NCI-H128 (cell line): ENCODE data around the gene RINL.
"Not testable (repeated sequence)": the region's sequence is repeated elsewhere in the genome, so short reads cannot be mapped to it uniquely, and the experiment has no call there.

Experiments
- DNase-seq: peaks from one replicate; lab custom pipeline; 2025; ENCODE audit not compliant: unreplicated experiment; lab: John Stamatoyannopoulos, UW

RINL gene

GRCh38 chr19:38875656-38876395, 2.2 kb downstream of the RINL start:
- no peak for DNase-seq

DNA sequence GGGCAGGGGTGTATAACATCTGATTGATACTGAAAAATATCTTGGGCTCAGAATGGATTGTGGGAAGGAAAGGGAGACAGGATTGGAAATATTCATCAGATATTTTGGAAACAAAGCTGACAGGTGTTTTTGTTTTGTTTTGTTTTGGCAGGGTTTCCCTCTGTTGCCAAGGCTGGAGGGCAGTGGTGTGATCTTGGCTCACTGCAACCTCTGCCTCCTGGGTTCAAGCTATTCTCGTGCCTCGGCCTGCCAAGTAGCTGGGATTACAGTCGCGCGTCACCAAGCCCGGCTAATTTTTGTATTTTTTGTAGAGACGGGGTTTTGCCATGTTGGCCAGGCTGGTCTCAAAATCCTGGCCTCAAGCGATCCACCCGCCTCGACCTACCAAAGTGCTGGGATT, 4.7 kb downstream of the RINL start:
- not testable (repeated sequence) for DNase-seq

GRCh38 chr19:38870612-38871011, 7.5 kb downstream of the RINL start:
- DNase-seq: no peak

- no peak for DNase-seq
Measured at GRCh38 chr19:38869836-38870607, 8.1 kb downstream of the RINL start.

- DNase-seq: no peak
Measured at GRCh38 chr19:38869160-38869835, 8.8 kb downstream of the RINL start.

DNA sequence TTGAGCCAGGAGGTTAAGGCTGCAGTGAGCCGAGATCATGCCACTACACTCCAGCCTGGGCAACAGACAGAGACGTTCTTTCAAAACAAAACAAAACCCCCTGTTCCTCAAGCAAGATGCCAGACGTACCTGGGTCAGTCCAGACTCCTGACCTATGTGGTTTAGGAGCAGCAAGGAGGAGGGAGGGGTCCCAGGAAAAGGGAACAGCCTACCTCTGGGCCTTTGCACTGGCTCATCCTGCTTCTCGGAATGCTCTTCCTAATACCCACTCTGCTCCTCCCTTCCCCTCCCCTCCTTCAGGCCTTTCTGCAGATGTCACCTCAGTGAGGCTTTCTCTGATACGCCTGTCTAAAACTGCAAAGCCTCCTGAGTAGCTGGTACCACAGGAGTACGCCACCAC, 9.5 kb downstream of the RINL start:
- no peak for DNase-seq

- DNase-seq: no peak
Measured at GRCh38 chr19:38867171-38867780, 10.8 kb downstream of the RINL start.

DNA sequence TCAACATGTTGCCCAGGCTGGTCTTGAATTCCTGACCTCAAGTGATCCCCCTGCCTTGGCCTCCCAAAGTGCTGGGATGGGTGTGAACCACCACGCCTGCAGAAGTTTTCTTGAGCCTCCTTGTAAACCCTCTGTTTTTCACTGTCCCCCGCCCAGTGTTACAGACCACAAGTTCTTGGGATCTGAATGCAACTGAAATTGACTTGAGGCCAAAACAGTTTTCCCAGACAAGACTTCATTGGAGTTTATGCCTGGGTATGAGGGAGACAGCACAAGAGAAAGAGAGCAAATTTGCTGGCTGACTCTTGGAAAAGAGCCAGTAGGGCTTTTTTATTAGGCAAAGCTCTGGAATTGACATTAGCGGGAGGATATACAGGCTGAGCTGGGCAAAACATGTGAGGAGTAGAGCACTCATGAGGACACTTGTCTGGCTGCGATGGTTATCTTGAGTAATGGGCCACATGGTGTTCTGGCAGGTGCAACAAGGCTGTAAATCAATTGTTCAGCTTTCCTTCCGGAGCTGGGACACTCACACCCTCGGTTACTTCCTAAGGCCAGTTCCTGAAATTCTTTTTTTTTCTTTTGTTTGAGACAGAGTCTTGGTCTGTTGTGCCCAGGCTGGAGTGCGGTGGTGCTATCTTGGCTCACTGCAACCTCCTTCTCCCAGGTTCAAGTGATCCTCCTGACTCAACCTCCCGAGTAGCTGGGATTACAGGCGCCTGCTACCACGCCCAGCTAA, 15.6 kb downstream of the RINL start:
- peak; percentile 47 for DNase-seq

- DNase-seq: no peak
Measured at GRCh38 chr19:38861368-38861767, 16.7 kb downstream of the RINL start.

DNA sequence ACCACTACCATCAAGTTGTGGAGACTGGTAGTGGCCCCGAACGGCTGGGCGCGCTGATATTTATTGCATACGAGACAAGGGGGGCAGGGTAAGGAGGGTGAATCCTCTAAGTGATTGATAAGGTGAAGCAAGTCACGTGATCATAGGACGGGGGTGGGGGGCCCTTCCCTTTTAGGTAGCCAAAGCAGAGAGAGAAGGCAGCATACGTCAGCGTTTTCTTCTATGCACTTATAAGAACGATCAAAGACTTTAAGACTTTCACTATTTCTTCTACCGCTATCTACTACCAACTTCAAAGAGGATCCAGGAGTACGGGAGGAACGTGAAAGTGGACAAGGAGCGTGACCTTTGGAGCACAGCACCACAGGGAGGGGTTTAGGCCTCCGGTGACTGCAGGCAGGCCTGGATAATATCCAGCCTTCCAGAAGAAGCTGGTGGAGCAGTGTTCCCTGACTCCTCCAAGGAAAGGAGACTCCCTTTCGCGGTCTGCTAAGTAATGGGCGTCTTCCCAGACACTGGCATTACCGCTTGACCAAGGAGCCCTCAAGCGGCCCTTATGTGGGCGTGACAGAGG, 18.4 kb downstream of the RINL start:
- DNase-seq: not testable (repeated sequence)

DNA sequence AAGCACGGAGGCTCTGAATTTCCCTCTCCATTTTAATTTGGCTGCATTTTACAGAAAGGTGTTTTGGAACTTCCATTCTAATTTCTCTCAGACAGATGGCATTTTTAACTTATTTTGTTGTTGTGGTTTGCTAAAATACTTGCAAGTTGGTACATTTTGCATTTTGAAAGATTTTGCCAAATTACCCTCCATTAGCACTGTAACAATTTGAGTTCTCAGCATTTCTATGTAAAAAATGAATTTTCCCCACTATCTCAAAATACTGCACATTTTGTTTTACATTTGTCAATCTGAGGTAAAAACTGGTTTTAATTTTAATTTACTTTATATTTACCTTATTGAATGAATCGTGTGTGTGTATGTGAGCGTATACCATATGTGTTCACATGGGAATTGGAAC, 21.3 kb downstream of the RINL start:
- DNase-seq: no peak

DNA sequence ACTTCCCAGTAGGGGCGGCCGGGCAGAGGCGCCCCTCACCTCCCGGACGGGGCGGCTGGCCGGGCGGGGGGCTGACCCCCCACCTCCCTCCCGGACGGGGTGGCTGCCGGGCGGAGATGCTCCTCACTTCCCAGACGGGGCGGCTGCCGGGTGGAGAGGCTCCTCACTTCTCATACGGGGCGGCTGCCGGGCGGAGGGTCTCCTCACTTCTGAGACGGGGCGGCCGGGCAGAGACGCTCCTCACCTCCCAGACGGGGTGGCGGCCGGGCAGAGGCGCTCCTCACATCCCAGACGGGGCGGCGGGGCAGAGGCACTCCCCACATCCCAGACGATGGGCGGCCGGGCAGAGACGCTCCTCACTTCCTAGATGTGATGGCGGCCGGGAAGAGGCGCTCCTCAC, 22.3 kb downstream of the RINL start:
- DNase-seq: not testable (repeated sequence)

- DNase-seq: not testable (repeated sequence)
Measured at GRCh38 chr19:38854961-38855360, 23.1 kb downstream of the RINL start.

GRCh38 chr19:38853214-38853613, 24.9 kb downstream of the RINL start:
- DNase-seq: no peak

DNA sequence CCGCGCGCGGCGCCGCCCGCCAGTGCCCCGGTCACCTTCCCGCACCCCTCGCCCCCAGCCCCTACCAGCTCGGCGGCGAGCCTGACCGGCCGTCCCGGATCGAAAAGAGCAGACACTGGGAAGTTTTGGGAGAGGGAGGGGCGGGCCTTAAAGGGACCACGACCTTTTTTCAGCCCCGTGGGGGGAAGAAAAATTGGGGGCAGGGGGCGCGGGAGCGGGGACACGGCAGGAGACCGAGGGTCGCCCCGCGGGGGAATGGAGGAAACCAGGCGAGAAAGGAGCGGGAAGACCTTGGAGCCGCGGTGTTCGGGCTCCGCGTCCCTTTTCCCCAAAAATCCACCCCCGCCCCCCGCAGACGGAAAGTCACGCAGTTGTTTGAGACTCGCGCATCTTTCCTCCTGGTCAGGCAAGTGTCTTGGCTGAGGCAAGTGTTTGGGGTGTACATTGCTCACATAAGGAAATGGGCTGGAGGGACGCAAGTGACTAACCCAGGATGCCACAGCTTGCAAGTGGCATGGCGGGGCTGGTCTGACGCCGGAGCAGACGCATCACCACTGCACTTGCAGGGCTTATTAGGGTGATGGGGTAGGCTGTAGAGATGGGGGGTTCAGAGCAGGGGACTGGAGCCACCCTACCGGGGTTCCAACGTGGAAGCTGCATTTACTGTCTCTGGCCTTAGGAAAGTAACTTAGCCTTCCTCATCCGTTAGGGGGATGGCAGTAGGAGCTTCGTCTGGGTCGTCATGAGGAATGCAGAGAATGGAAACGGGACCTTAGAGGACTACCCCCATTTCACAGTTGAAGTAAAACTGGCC, 25.6 kb downstream of the RINL start:
- DNase-seq: no peak

DNA sequence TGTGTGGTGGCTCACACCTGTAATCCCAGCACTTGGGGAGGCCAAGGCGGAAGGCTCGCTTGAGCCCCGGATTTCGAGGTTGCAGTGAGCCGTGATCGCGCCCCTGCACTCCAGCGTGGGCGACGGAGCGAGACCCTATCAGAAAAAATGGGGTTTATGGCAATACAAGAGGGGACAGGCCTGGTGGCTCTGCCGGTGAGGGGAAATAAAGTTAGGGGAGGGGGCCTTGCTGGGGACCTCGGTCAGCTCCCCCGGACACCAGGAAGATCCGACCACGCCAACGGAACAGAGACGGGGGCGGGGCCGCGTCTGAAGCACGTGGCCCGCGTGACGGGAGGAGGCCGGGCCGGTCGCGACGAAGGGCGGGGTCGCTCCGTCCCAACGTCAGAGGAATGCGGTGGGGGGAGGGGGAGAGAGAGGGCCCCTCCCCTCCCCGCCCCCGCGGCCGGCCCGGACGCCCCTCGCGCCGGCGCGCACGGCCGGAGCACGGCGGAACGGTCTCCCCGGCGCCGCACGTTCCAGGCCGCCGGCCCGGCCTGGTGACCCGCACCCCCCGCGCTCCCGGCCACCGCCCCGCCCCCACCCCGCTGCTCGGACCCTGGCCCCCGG, 26.3 kb downstream of the RINL start:
- peak; percentile 47 for DNase-seq

DNA sequence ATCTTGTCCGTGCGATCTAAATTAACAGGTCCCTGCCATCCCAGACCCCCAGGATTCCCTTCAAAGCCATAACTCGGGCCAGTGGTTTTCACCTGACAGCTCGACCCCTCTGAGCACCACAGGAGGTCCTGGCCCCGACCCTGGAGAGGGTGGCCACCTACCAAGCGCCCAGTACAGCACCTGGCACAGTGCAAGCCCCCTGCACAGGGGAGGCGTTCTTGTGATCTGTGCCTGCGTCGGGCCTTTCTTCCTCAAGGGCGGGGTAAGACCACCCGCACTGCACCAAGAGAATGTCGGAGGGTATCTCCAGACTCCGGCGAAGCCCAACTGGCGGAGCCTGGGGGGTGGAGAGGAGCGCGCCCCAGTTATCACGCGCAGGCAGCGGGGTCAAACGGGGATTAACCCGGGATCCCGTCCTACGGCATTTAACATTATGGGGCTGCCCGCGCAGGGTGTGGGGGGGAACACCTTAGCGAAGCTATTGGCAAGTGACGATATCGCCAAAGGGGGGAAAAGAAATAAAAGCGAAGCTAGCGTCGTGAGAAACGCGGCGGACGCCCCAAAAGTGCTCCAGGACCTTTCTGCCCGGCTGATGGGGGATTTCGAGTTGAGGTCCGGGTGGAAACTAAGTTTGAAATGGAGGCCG, 27.0 kb downstream of the RINL start:
- DNase-seq: no peak

- no peak for DNase-seq
Measured at GRCh38 chr19:38850436-38850975, 27.6 kb downstream of the RINL start.
